Fibroblast of lung (primary cell): Measurements from ENCODE around the gene TYW3. TPM values are rescaled to one million over a fixed set of nuclear protein-coding genes. Genes with fewer than 3 reads are reported as not detected.
A peak's percentile ranks its signal among the peaks of the same experiment; 100 is the strongest.

Experiments
- DNase-seq, 2 donors: peaks; one replicate each; pipeline versions ENCODE4 v3.0.0 to v3.0.0-alpha.2; 2010; ENCODE audit warnings: low read depth in 2 of 2
- H2AFZ ChIP-seq: 2 replicates; pipeline ENCODE4 v1.5.1; 2012; ENCODE audit warnings: low read length, control low read depth, inconsistent platforms
- H3K27ac ChIP-seq: 2 replicates; pipeline ENCODE4 v1.5.1; 2011; ENCODE audit warnings: low read length, control low read depth; ENCODE audit not compliant: insufficient read depth
- H3K27me3 ChIP-seq: 2 replicates; pipeline ENCODE4 v1.5.1; 2011; ENCODE audit warnings: mild to moderate bottlenecking, low read length; ENCODE audit not compliant: control insufficient read depth, insufficient read depth
- H3K36me3 ChIP-seq: 2 replicates; pipeline ENCODE4 v1.5.1; 2011; ENCODE audit warnings: low read length; ENCODE audit not compliant: control insufficient read depth, insufficient read depth
- H3K4me1 ChIP-seq: 2 replicates; pipeline ENCODE4 v1.5.1; 2011; ENCODE audit warnings: low read length; ENCODE audit not compliant: control insufficient read depth, insufficient read depth; ENCODE audit errors: extremely low read depth
- H3K4me2 ChIP-seq: 2 replicates; pipeline ENCODE4 v1.5.1; 2011; ENCODE audit warnings: low read length, control low read depth; ENCODE audit not compliant: insufficient read depth; ENCODE audit errors: extremely low read depth
- H3K4me3 ChIP-seq, 4 experiments: fragments of 200-600 bp in 1 of 4; sonication (generic) in 1 of 4; replicated peaks in 1 of 4; 2 replicates each; pipeline ENCODE4 v1.5.1; 2011 to 2016; ENCODE audit warnings: low read length in 4 of 4, low read depth in 3 of 4, mild to moderate bottlenecking in 3 of 4, control low read depth in 2 of 4, inconsistent platforms in 1 of 4, mixed read lengths in 1 of 4; ENCODE audit not compliant: insufficient read depth in 1 of 4; ENCODE audit errors: control extremely low read depth in 1 of 4
- H3K79me2 ChIP-seq: 2 replicates; pipeline ENCODE4 v1.5.1; 2012; ENCODE audit warnings: mild to moderate bottlenecking, low read length, inconsistent platforms; ENCODE audit not compliant: control insufficient read depth, insufficient read depth
- H3K9ac ChIP-seq: 2 replicates; pipeline ENCODE4 v1.5.1; 2011; ENCODE audit warnings: mild to moderate bottlenecking, low read length, control low read depth; ENCODE audit not compliant: insufficient read depth
- H3K9me3 ChIP-seq: 2 replicates; pipeline ENCODE4 v1.5.1; 2012; ENCODE audit warnings: low read depth, low read length; ENCODE audit not compliant: control insufficient read depth, insufficient read depth
- H4K20me1 ChIP-seq: 2 replicates; pipeline ENCODE4 v1.5.1; 2011; ENCODE audit warnings: low read length; ENCODE audit not compliant: control insufficient read depth, insufficient read depth; ENCODE audit errors: extremely low read depth
- CTCF ChIP-seq, 2 donors: IDR thresholded peaks in 1 of 2; conservative IDR thresholded peaks in 1 of 2; 1 replicate in 1 of 2; 2 replicates in 1 of 2; pipeline ENCODE4 v1.5.1; 2011 to 2012; ENCODE audit warnings: low read length in 2 of 2, control low read depth in 1 of 2, inconsistent platforms in 1 of 2, low read depth in 1 of 2, mild to moderate bottlenecking in 1 of 2
- EZH2 ChIP-seq: IDR thresholded peaks from 2 replicates; pipeline ENCODE4 v1.5.1; 2012; ENCODE audit warnings: low read length, control low read depth, mild to moderate bottlenecking; ENCODE audit errors: missing control alignments
- polyA plus RNA-seq, 2 donors: library from polyadenylated mRNA; depleted of rRNA in 1 of 2; stranded (reverse) in 1 of 2; unstranded in 1 of 2; fragments of >200 nt; gene quantifications; 2 replicates each; pipeline ENCODE4 v1.2.1, GENCODE V29; 2011 to 2012; ENCODE audit warnings: missing spikeins in 1 of 2
- total RNA-seq: library from RNA; depleted of rRNA; stranded (reverse); fragments of >200 nt; gene quantifications from 2 replicates; pipeline ENCODE4 v1.2.1, GENCODE V29; 2014

TYW3 gene
- total and polyA plus RNA-seq, 2 donors (not counting 1 experiment from before 2014, with no cell fraction given) = 16.8 to 23.7 TPM

- Histone ChIP-seq H3K36me3 (no peaks in the 10 kb centered on the region), H3K9ac (no peak overlapping the region), H2AFZ (no peak overlapping the region), H3K4me3 (no peak overlapping the region), H3K27ac (no peak overlapping the region), H4K20me1 (no peaks in the 10 kb centered on the region), H3K4me1 (no peaks in the 10 kb centered on the region), H3K4me2 (no peak overlapping the region), H3K27me3 (no peaks in the 10 kb centered on the region), H3K79me2 (no peaks in the 10 kb centered on the region), H3K9me3 (no peaks in the 10 kb centered on the region)
- TF ChIP-seq CTCF (conservative IDR thresholded peaks at IDR 0.05 in 1 of 2, IDR thresholded peaks at IDR 0.05 in 1 of 2; ENCODE audit: low read depth in 1 of 2, low read length in 2 of 2) = no peak
- TF ChIP-seq EZH2 = no peak
- DNase-seq = no peak
Observed at GRCh38 chr1:74763807-74764206, 30.9 kb downstream of the TYW3 start.

GRCh38 chr1:74766579-74766978 is 33.6 kb downstream of the TYW3 start:
- Histone ChIP-seq H3K27me3 (no peaks in the 10 kb centered on the region), H3K4me1 (no peaks in the 10 kb centered on the region), H3K36me3 (no peaks in the 10 kb centered on the region), H4K20me1 (no peaks in the 10 kb centered on the region), H3K27ac (no peak overlapping the region), H3K4me3 (no peak overlapping the region), H3K9ac (no peak overlapping the region), H2AFZ (no peak overlapping the region), H3K9me3 (no peaks in the 10 kb centered on the region), H3K4me2 (no peak overlapping the region), H3K79me2 (no peaks in the 10 kb centered on the region)
- no peak for TF ChIP-seq EZH2
- no peak for DNase-seq

GRCh38 chr1:74767490-74767889 is 34.5 kb downstream of the TYW3 start:
- H3K27me3 ChIP-seq = no peaks in the 10 kb centered on the region
- no peak overlapping the region for H3K4me2 ChIP-seq
- no peak overlapping the region for H2AFZ ChIP-seq
- H3K79me2 ChIP-seq = no peaks in the 10 kb centered on the region
- no peaks in the 10 kb centered on the region for H4K20me1 ChIP-seq
- H3K27ac ChIP-seq = no peak overlapping the region
- H3K9ac ChIP-seq = no peak overlapping the region
- peak in 1 of 2 donors; percentile 15 for DNase-seq
- no peaks in the 10 kb centered on the region for H3K4me1 ChIP-seq
- H3K36me3 ChIP-seq = no peaks in the 10 kb centered on the region
- H3K9me3 ChIP-seq = no peaks in the 10 kb centered on the region
- TF ChIP-seq CTCF (conservative IDR thresholded peaks at IDR 0.05 in 1 of 2, IDR thresholded peaks at IDR 0.05 in 1 of 2; ENCODE audit: low read depth in 1 of 2, low read length in 2 of 2) = peak; percentile 2 to 47
- no peak for TF ChIP-seq EZH2
- no peak overlapping the region for H3K4me3 ChIP-seq
